HepG2 (cell line): ENCODE results near the gene ARID3C. TPM values are rescaled to one million over a fixed set of nuclear protein-coding genes. Genes with fewer than 3 reads are reported as not detected.
A peak's percentile ranks its signal among the peaks of the same experiment; 100 is the strongest.

Source experiments
- ADNP ChIP-seq: sonication (generic); formaldehyde crosslinking; IDR thresholded peaks from 2 replicates; pipeline ENCODE4 v1.4.0; 2020; ENCODE audit warnings: missing genetic modification reagents
- ETV5 ChIP-seq: IDR thresholded peaks from 2 replicates; pipeline ENCODE4 v1.6.1; 2018; ENCODE audit warnings: missing biosample characterization, missing genetic modification reagents, inconsistent platforms, borderline replicate concordance
- HIC2 ChIP-seq: sonication (generic); formaldehyde crosslinking; IDR thresholded peaks from 2 replicates; pipeline ENCODE4 v1.9.0; 2022; ENCODE audit warnings: low read depth, missing genetic modification reagents
- ZHX1 ChIP-seq: sonication (generic); formaldehyde crosslinking; IDR thresholded peaks from 2 replicates; pipeline ENCODE4 v1.8.1; 2022; ENCODE audit warnings: low read depth, mild to moderate bottlenecking, missing genetic modification reagents
- ZNF558 ChIP-seq: sonication (generic); formaldehyde crosslinking; IDR thresholded peaks from 2 replicates; pipeline ENCODE4 v1.9.0; 2022; ENCODE audit warnings: mild to moderate bottlenecking, missing genetic modification reagents, borderline replicate concordance
- ZNF724P ChIP-seq: sonication (generic); formaldehyde crosslinking; IDR thresholded peaks from 2 replicates; pipeline ENCODE4 v1.8.0; 2022; ENCODE audit warnings: missing genetic modification reagents, borderline replicate concordance
- polyA plus RNA-seq, 8 experiments: library from polyadenylated mRNA; depleted of rRNA in 3 of 8; stranded (reverse) in 7 of 8; unstranded in 1 of 8; fragments of >200 nt; fragmentation: Illumina TruSeq in 4 of 8; extraction: Trizol in 4 of 8; gene quantifications; 2 replicates each; pipeline versions ENCODE4 v1.2.1 to v1.2.3, GENCODE V29; 2011 to 2016; ENCODE audit warnings: low read depth in 4 of 8, missing spikeins in 1 of 8, mixed read lengths in 1 of 8; ENCODE audit not compliant: insufficient read depth in 1 of 8
- total RNA-seq, 5 experiments: library from RNA; depleted of rRNA; stranded (reverse); fragments of >200 nt; fragmentation: Illumina TruSeq; extraction: Trizol; gene quantifications; 2 replicates each; pipeline ENCODE4 v1.2.3, GENCODE V29; 2016; ENCODE audit warnings: low read depth in 1 of 5
- TF ChIP-seq, protein P1 (sequence below): sonication (generic); formaldehyde crosslinking; IDR thresholded peaks from 2 replicates; pipeline ENCODE4 v1.4.0; 2020; ENCODE audit warnings: mild to moderate bottlenecking, missing genetic modification reagents
- TF ChIP-seq, protein P2 (sequence below): sonication (generic); formaldehyde crosslinking; IDR thresholded peaks from 2 replicates; pipeline ENCODE4 v1.4.0; 2020; ENCODE audit warnings: missing genetic modification reagents, borderline replicate concordance

ARID3C gene
- total and polyA plus RNA-seq, 2 of the 13 experiments (the other 11 are each of a cell fraction or from before 2014, with no cell fraction given) = not detected

DNA sequence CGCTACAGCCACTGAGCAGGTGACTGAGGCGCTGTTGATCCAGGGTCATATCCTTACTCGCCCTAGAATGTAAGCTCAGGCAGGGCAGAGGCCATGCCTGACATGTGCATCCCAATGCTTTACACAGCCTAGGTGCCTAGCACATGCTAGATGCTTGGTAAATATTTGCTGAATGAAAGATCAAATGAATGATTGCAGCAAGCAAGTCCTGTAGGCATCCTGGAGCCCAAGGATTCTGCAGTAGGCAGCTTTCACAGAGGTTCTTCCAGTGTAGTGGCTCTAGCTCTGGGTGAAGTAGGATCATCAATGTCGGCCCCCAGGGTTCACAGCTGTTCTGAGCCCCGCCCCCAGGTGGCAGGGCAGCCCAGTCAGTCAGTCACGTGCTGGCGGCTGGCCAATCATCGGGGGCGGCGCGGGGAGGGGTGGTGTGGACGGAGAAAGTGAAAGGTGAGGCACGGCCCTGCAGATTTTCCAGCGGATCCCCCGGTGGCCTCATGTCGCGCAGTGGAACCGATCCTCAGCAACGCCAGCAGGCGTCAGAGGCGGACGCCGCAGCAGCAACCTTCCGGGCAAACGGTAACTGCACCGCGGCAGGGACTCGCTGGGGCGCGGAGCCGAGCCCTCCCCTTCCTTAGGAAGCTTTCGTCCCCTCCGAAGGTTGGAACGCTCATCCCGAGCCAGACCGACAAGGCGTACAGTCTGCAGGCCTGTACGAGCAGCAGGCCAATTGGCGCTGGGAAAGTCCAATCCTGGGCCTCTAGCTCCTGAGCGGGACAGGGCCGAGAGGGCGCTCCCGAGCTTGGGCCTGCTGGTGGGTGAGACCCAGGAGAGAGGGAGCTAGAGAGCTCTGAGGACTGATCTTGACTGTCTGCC, 17.6 kb upstream of the ARID3C start, which contains the start of gene GALT (continued):
- TF ChIP-seq ZHX1 (CRISPR knock-in tag) = peak; percentile 52; the same call in 1 of the 2 replicates
- TF ChIP-seq, protein P1, sequence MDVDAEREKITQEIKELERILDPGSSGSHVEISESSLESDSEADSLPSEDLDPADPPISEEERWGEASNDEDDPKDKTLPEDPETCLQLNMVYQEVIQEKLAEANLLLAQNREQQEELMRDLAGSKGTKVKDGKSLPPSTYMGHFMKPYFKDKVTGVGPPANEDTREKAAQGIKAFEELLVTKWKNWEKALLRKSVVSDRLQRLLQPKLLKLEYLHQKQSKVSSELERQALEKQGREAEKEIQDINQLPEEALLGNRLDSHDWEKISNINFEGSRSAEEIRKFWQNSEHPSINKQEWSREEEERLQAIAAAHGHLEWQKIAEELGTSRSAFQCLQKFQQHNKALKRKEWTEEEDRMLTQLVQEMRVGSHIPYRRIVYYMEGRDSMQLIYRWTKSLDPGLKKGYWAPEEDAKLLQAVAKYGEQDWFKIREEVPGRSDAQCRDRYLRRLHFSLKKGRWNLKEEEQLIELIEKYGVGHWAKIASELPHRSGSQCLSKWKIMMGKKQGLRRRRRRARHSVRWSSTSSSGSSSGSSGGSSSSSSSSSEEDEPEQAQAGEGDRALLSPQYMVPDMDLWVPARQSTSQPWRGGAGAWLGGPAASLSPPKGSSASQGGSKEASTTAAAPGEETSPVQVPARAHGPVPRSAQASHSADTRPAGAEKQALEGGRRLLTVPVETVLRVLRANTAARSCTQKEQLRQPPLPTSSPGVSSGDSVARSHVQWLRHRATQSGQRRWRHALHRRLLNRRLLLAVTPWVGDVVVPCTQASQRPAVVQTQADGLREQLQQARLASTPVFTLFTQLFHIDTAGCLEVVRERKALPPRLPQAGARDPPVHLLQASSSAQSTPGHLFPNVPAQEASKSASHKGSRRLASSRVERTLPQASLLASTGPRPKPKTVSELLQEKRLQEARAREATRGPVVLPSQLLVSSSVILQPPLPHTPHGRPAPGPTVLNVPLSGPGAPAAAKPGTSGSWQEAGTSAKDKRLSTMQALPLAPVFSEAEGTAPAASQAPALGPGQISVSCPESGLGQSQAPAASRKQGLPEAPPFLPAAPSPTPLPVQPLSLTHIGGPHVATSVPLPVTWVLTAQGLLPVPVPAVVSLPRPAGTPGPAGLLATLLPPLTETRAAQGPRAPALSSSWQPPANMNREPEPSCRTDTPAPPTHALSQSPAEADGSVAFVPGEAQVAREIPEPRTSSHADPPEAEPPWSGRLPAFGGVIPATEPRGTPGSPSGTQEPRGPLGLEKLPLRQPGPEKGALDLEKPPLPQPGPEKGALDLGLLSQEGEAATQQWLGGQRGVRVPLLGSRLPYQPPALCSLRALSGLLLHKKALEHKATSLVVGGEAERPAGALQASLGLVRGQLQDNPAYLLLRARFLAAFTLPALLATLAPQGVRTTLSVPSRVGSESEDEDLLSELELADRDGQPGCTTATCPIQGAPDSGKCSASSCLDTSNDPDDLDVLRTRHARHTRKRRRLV (CRISPR knock-in tag) = peak; percentile 81; the same call in 1 of the 2 replicates
- TF ChIP-seq, protein P2, sequence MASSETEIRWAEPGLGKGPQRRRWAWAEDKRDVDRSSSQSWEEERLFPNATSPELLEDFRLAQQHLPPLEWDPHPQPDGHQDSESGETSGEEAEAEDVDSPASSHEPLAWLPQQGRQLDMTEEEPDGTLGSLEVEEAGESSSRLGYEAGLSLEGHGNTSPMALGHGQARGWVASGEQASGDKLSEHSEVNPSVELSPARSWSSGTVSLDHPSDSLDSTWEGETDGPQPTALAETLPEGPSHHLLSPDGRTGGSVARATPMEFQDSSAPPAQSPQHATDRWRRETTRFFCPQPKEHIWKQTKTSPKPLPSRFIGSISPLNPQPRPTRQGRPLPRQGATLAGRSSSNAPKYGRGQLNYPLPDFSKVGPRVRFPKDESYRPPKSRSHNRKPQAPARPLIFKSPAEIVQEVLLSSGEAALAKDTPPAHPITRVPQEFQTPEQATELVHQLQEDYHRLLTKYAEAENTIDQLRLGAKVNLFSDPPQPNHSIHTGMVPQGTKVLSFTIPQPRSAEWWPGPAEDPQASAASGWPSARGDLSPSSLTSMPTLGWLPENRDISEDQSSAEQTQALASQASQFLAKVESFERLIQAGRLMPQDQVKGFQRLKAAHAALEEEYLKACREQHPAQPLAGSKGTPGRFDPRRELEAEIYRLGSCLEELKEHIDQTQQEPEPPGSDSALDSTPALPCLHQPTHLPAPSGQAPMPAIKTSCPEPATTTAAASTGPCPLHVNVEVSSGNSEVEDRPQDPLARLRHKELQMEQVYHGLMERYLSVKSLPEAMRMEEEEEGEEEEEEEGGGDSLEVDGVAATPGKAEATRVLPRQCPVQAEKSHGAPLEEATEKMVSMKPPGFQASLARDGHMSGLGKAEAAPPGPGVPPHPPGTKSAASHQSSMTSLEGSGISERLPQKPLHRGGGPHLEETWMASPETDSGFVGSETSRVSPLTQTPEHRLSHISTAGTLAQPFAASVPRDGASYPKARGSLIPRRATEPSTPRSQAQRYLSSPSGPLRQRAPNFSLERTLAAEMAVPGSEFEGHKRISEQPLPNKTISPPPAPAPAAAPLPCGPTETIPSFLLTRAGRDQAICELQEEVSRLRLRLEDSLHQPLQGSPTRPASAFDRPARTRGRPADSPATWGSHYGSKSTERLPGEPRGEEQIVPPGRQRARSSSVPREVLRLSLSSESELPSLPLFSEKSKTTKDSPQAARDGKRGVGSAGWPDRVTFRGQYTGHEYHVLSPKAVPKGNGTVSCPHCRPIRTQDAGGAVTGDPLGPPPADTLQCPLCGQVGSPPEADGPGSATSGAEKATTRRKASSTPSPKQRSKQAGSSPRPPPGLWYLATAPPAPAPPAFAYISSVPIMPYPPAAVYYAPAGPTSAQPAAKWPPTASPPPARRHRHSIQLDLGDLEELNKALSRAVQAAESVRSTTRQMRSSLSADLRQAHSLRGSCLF = no peak
- peak; percentile 31; the same call in 1 of the 2 replicates for TF ChIP-seq ZNF558
- TF ChIP-seq ETV5 (CRISPR knock-in tag) = 0 out of 2 replicates have a peak, but pooled peaks have one; percentile 37
- no peak; the same call in 1 of the 2 replicates for TF ChIP-seq ADNP (CRISPR knock-in tag)
- TF ChIP-seq HIC2 = 0 out of 2 replicates have a peak, but pooled peaks have one; percentile 14
- TF ChIP-seq ZNF724P (CRISPR knock-in tag) = peak; percentile 92; the same call in 1 of the 2 replicates
